ENCODE results near the gene RYR3. TPM values are rescaled to one million over a fixed set of nuclear protein-coding genes. Genes with fewer than 3 reads are reported as not detected.
"Not testable (repeated sequence)": the region's sequence is repeated elsewhere in the genome, so short reads cannot be mapped to it uniquely, and the experiment has no call there.

Gene RYR3
- total RNA-seq, 4 donors from 2014 or later: 0.38 to 1.8 (median 1.2) TPM

DNA sequence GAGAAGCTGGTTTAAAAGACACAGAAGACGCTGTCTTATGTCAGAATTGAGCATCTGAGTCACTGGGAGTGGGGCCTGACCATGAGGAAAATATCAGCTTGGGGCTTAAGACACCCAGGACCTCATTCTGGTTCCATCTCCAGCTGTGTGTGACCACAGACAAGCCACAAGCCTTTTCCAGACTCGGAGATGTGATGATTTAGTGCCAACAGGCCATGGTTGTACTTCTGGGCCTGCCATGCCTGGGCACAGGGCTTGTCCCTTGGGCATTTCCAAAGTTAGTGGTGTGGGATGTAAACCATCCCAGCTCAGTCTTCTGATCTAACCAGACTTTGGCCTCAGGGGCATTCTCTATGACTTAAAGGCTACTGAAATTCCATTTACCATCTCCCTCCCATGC is 269.8 kb downstream of the RYR3 start:
- intact Hi-C loops (cut with DNase I; ENCODE audit: low total_unique reads): no loop called here
- no peak for DNase-seq (ENCODE audit: low spot score in 2 of 2)
- WGBS, 2 donors: 80 to 88% methylated on average over 2 of the region's 2 CpGs
- TF ChIP-seq, protein P1, sequence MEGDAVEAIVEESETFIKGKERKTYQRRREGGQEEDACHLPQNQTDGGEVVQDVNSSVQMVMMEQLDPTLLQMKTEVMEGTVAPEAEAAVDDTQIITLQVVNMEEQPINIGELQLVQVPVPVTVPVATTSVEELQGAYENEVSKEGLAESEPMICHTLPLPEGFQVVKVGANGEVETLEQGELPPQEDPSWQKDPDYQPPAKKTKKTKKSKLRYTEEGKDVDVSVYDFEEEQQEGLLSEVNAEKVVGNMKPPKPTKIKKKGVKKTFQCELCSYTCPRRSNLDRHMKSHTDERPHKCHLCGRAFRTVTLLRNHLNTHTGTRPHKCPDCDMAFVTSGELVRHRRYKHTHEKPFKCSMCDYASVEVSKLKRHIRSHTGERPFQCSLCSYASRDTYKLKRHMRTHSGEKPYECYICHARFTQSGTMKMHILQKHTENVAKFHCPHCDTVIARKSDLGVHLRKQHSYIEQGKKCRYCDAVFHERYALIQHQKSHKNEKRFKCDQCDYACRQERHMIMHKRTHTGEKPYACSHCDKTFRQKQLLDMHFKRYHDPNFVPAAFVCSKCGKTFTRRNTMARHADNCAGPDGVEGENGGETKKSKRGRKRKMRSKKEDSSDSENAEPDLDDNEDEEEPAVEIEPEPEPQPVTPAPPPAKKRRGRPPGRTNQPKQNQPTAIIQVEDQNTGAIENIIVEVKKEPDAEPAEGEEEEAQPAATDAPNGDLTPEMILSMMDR (IDR thresholded peaks at IDR 0.05): no peak
- no peak for TF ChIP-seq POLR2A (IDR thresholded peaks at IDR 0.05)
- no peak overlapping the region for H3K4me3 ChIP-seq (ENCODE audit: low read depth, poor library complexity, severe bottlenecking)

- H3K4me3 ChIP-seq (ENCODE audit: low read depth, poor library complexity, severe bottlenecking): no peak overlapping the region
- no peak for TF ChIP-seq POLR2A (IDR thresholded peaks at IDR 0.05)
- no peak for DNase-seq (ENCODE audit: low spot score in 2 of 2)
- intact Hi-C loops (cut with DNase I; ENCODE audit: low total_unique reads): no loop called here
- WGBS, 2 donors: 39 to 40% methylated on average over 3 of the region's 3 CpGs
Observed at GRCh38 chr15:33581032-33581431, 270.3 kb downstream of the RYR3 start.

DNA sequence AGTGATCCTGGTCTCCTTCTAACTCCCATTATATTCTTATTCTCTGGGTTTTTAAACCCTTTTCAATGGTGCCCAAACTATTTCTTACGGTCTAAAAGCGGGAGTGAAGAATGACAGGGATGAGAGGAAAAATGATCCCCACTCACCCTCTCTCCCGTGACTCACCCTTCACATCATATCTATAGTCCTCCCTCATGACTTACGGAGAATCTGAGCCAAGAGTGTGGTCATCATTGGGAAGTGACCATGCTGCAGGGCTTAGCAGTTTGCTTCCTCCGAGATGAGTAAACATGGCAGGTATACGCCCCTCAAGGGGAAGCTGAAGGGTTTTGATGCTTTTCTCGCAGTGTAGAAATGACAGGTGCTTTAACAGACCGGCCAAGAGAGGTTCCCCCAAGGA is 274.0 kb downstream of the RYR3 start:
- TF ChIP-seq POLR2A (IDR thresholded peaks at IDR 0.05): no peak
- TF ChIP-seq, protein P1 (IDR thresholded peaks at IDR 0.05): no peak
- no peak overlapping the region for H3K4me3 ChIP-seq (ENCODE audit: low read depth, poor library complexity, severe bottlenecking)
- intact Hi-C loops (cut with DNase I; ENCODE audit: low total_unique reads): no loop called here
- WGBS, 2 donors: 61 to 67% methylated on average over 8 of the region's 8 CpGs
- no peak for DNase-seq (ENCODE audit: low spot score in 2 of 2)

DNA sequence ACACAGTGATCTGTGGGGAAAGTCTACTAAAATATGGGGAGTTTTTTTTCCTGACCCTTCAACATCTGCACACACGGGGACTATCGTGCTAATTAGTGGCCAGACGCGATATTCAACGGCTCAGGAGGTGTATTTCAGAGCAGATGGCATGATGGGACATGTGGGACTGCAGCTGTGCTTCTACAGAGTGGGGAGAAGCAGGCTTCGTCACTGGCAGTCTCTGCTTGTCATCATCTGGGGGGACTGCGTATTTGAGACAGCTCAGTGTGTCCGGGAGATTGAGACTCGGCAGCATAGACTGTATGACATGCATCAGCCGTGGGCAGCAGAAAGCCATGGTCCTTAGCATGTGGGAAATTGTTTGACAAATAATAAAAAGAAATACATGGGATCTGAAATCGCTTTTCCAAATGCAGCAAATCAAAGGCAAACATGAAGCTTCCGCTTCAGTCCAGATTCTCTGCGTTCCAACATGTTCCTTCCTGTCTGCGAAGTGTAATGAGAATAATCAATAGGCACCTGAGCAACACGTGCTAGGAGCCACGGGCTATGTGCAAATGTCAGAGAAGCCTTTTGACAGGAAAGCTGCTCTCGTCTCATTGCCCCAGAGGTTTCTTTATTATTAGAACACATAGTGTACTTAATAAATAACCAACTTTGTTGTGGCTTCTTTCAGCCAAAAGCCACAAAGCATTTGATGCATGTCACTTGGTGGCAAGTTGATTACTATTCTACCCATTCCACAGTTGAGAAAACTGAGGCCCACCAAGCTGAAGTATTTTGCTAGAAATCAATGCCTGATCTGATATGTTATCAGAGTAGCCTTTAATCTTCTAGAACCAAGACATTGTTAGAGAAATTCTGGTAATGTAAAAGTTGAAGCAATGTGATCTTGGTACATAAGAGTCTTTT is 276.3 kb downstream of the RYR3 start:
- intact Hi-C loops (cut with DNase I; ENCODE audit: low total_unique reads): no loop called here
- TF ChIP-seq, protein P1 (IDR thresholded peaks at IDR 0.05): no peak
- no peak for TF ChIP-seq POLR2A (IDR thresholded peaks at IDR 0.05)

DNA sequence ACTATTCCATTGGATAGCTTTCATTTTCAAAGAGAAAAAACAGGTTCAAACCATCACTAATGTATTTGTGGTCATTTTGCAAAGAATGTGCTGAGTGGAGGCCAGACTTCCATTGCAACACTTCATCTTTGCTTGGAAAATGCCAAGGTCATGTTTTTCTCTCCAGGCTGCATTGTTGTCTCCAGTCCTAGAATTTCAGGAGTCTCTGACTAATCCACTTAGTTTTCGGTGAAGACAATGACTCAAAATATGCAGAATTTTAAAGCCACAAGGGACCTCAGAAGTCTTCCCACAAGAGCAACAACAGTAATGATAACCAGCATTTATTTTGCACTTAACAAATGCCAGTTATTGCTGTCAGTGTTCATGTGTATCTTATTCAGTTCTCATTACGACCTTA is 277.0 kb downstream of the RYR3 start:
- 47 to 62% methylated on average over 2 of the region's 2 CpGs for WGBS, 2 donors
- TF ChIP-seq, protein P1 (IDR thresholded peaks at IDR 0.05): no peak
- no peak for TF ChIP-seq POLR2A (IDR thresholded peaks at IDR 0.05)
- DNase-seq (ENCODE audit: low spot score in 2 of 2): no peak
- intact Hi-C loops (cut with DNase I; ENCODE audit: low total_unique reads): no loop called here
- H3K4me3 ChIP-seq (ENCODE audit: low read depth, poor library complexity, severe bottlenecking): no peak overlapping the region

More for the DNA sequence above, 276.3 kb downstream of the RYR3 start:
- 39 to 40% methylated on average over 17 of the region's 17 CpGs for WGBS, 2 donors
- H3K4me3 ChIP-seq (ENCODE audit: low read depth, poor library complexity, severe bottlenecking): no peak overlapping the region
- DNase-seq (ENCODE audit: low spot score in 2 of 2): no peak

- WGBS, 2 donors: 81 to 87% methylated on average over 5 of the region's 5 CpGs
- intact Hi-C loops (cut with DNase I; ENCODE audit: low total_unique reads): no loop called here
- no peak for DNase-seq (ENCODE audit: low spot score in 2 of 2)
- TF ChIP-seq, protein P1 (IDR thresholded peaks at IDR 0.05): no peak
- no peak for TF ChIP-seq POLR2A (IDR thresholded peaks at IDR 0.05)
- H3K4me3 ChIP-seq (ENCODE audit: low read depth, poor library complexity, severe bottlenecking): no peak overlapping the region
Observed at GRCh38 chr15:33592864-33593263, 282.1 kb downstream of the RYR3 start.

DNA sequence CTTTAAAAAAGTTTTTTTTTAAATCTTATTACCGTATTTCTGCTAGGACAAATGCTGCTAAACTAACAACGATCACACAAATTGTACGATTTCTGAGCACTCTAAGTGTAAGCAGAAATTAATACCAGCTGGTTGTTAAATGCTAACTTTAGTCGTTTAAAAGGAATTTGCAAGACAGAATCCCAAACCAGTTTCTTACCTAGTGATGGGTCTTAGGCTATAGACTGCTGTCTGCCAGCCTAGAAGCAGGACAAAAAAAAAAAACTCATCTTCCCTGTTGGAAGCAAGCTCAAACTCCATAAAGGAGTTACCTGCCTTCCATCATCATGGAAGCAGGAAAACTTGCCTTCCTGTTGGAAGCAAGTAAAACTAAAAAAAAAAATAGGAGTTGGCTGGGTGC is 287.6 kb downstream of the RYR3 start:
- 53 to 61% methylated on average over 4 of the region's 4 CpGs for WGBS, 2 donors
- intact Hi-C loops (cut with DNase I; ENCODE audit: low total_unique reads); DNase-seq (ENCODE audit: low spot score in 2 of 2); H3K4me3 ChIP-seq (ENCODE audit: low read depth, poor library complexity, severe bottlenecking): not testable (repeated sequence)

Data from lower leg skin (tissue), 4 donors.